H9 (cell line): ENCODE data around the gene USP40. TPM values are rescaled to one million over a fixed set of nuclear protein-coding genes. Genes with fewer than 3 reads are reported as not detected.

Experiments
- DNase-seq: peaks from one replicate; pipeline ENCODE4 v3.0.0-alpha.2; 2017
- H2AFZ ChIP-seq: one replicate; pipeline ENCODE4 v1.6.1; 2013; ENCODE audit warnings: mild to moderate bottlenecking, low read length, control low read depth, moderate library complexity
- H2AK5ac ChIP-seq: 2 replicates; pipeline ENCODE4 v1.6.1; 2013; ENCODE audit warnings: low read length, control low read depth, mixed read lengths; ENCODE audit not compliant: insufficient read length
- H2BK120ac ChIP-seq: one replicate; pipeline ENCODE4 v1.6.1; 2013; ENCODE audit warnings: low read depth, mild to moderate bottlenecking, low read length, control low read depth, inconsistent platforms; ENCODE audit not compliant: poor library complexity, severe bottlenecking
- H2BK12ac ChIP-seq: 2 replicates; pipeline ENCODE4 v1.6.1; 2013; ENCODE audit warnings: low read length, control low read depth, mixed read lengths, low read depth; ENCODE audit not compliant: insufficient read length
- H2BK15ac ChIP-seq: 2 replicates; pipeline ENCODE4 v1.6.1; 2013; ENCODE audit warnings: low read depth, low read length, control low read depth
- H2BK20ac ChIP-seq: one replicate; pipeline ENCODE4 v1.6.1; 2013; ENCODE audit warnings: low read depth, mild to moderate bottlenecking, low read length, control low read depth, inconsistent platforms; ENCODE audit not compliant: poor library complexity, severe bottlenecking
- H2BK5ac ChIP-seq: 2 replicates; pipeline ENCODE4 v1.6.1; 2013; ENCODE audit warnings: low read length, control low read depth, mixed read lengths; ENCODE audit not compliant: insufficient read length
- H3K14ac ChIP-seq: 2 replicates; pipeline ENCODE4 v1.6.1; 2013; ENCODE audit warnings: low read length, control low read depth; ENCODE audit not compliant: insufficient read depth
- H3K18ac ChIP-seq: 2 replicates; pipeline ENCODE4 v1.6.1; 2013; ENCODE audit warnings: low read depth, mild to moderate bottlenecking, mixed read lengths, low read length, control low read depth; ENCODE audit not compliant: insufficient read length
- H3K23ac ChIP-seq: 2 replicates; pipeline ENCODE4 v1.6.1; 2013; ENCODE audit warnings: low read length, control low read depth, mixed read lengths, low read depth; ENCODE audit not compliant: insufficient read length
- H3K23me2 ChIP-seq: 2 replicates; pipeline ENCODE4 v1.6.1; 2013; ENCODE audit warnings: low read depth, mild to moderate bottlenecking, mixed read lengths, low read length, control low read depth; ENCODE audit not compliant: insufficient read length, poor library complexity, severe bottlenecking
- H3K27ac ChIP-seq: 2 replicates; pipeline ENCODE4 v1.5.1; 2013; ENCODE audit warnings: low read length, control low read depth, mixed read lengths, low read depth; ENCODE audit not compliant: insufficient read length
- H3K27me3 ChIP-seq: 2 replicates; pipeline ENCODE4 v1.6.1; 2013; ENCODE audit warnings: low read length, control low read depth, inconsistent platforms; ENCODE audit not compliant: insufficient read depth
- H3K4ac ChIP-seq: 2 replicates; pipeline ENCODE4 v1.6.1; 2013; ENCODE audit warnings: low read depth, mild to moderate bottlenecking, control low read depth, inconsistent platforms, low read length, moderate library complexity
- H3K4me1 ChIP-seq: 2 replicates; pipeline ENCODE4 v1.6.1; 2013; ENCODE audit warnings: low read length, control low read depth, inconsistent platforms; ENCODE audit not compliant: insufficient read depth
- H3K4me2 ChIP-seq: 2 replicates; pipeline ENCODE4 v1.6.1; 2013; ENCODE audit warnings: low read length, control low read depth, mixed read lengths; ENCODE audit not compliant: insufficient read length, insufficient read depth
- H3K56ac ChIP-seq: 2 replicates; pipeline ENCODE4 v1.6.1; 2013; ENCODE audit warnings: low read depth, mild to moderate bottlenecking, mixed read lengths, low read length, control low read depth; ENCODE audit not compliant: insufficient read length
- H3K79me1 ChIP-seq: 2 replicates; pipeline ENCODE4 v1.6.1; 2013; ENCODE audit warnings: low read depth, mild to moderate bottlenecking, moderate library complexity, low read length, control low read depth, inconsistent platforms; ENCODE audit not compliant: insufficient read depth, poor library complexity, severe bottlenecking
- H3K79me2 ChIP-seq: 2 replicates; pipeline ENCODE4 v1.6.1; 2013; ENCODE audit warnings: low read length, control low read depth, inconsistent platforms; ENCODE audit not compliant: insufficient read depth
- H3K9ac ChIP-seq: 2 replicates; pipeline ENCODE4 v1.6.1; 2013; ENCODE audit warnings: low read length, control low read depth, mixed read lengths; ENCODE audit not compliant: insufficient read length; ENCODE audit errors: extremely low read depth
- H3K9me3 ChIP-seq: one replicate; pipeline ENCODE4 v1.6.1; 2013; ENCODE audit warnings: low read depth, low read length, inconsistent platforms; ENCODE audit not compliant: control insufficient read depth
- H3T11ph ChIP-seq: one replicate; pipeline ENCODE4 v1.6.1; 2013; ENCODE audit warnings: mild to moderate bottlenecking, low read length, control low read depth, inconsistent platforms
- H4K20me1 ChIP-seq: one replicate; pipeline ENCODE4 v1.6.1; 2013; ENCODE audit not compliant: control insufficient read depth, insufficient read length, insufficient read depth
- H4K5ac ChIP-seq: 2 replicates; pipeline ENCODE4 v1.6.1; 2013; ENCODE audit warnings: low read depth, mild to moderate bottlenecking, mixed read lengths, low read length, control low read depth; ENCODE audit not compliant: insufficient read length
- H4K8ac ChIP-seq: replicated peaks from 2 replicates; pipeline ENCODE4 v1.6.1; 2013; ENCODE audit warnings: low read length, control low read depth, mixed read lengths, low read depth; ENCODE audit not compliant: insufficient read length
- H4K91ac ChIP-seq: 2 replicates; pipeline ENCODE4 v1.6.1; 2013; ENCODE audit warnings: low read depth, mild to moderate bottlenecking, moderate library complexity, mixed read lengths, low read length, control low read depth; ENCODE audit not compliant: insufficient read length
- H3K27ac Mint-ChIP-seq, 3 experiments: 2 replicates in 2 of 3; 3 replicates in 1 of 3; pipeline ENCODE4 v1.8.0; 2020 to 2021; ENCODE audit warnings: mixed read lengths in 3 of 3, mild to moderate bottlenecking in 1 of 3, moderate library complexity in 1 of 3
- H3K27me3 Mint-ChIP-seq: 2 replicates; pipeline ENCODE4 v1.8.0; 2021; ENCODE audit warnings: low read depth, mild to moderate bottlenecking, moderate library complexity, mixed read lengths
- H3K36me3 Mint-ChIP-seq, 3 experiments: 2 replicates in 2 of 3; 3 replicates in 1 of 3; pipeline ENCODE4 v1.8.0; 2020 to 2021; ENCODE audit warnings: low read depth in 3 of 3, mixed read lengths in 3 of 3; ENCODE audit not compliant: insufficient read depth in 1 of 3
- H3K4me1 Mint-ChIP-seq, 2 experiments: 2 replicates each; pipeline ENCODE4 v1.8.0; 2020; ENCODE audit warnings: mixed read lengths in 2 of 2
- H3K4me3 Mint-ChIP-seq, 2 experiments: 2 replicates in 1 of 2; 3 replicates in 1 of 2; pipeline ENCODE4 v1.8.0; 2020 to 2021; ENCODE audit warnings: mild to moderate bottlenecking in 2 of 2, mixed read lengths in 2 of 2, moderate library complexity in 1 of 2
- H3K9me3 Mint-ChIP-seq, 2 experiments: 2 replicates in 1 of 2; 3 replicates in 1 of 2; pipeline ENCODE4 v1.8.0; 2020; ENCODE audit warnings: mild to moderate bottlenecking in 2 of 2, mixed read lengths in 2 of 2, moderate library complexity in 1 of 2
- CTCF ChIP-seq: fragments of 200-600 bp; sonication (generic); conservative IDR thresholded peaks from 3 replicates; pipeline ENCODE4 v1.8.0; 2021; ENCODE audit warnings: antibody characterized with exemption, mild to moderate bottlenecking
- WGBS: extraction: QIAGEN DNeasy Blood & Tissue Kit; methylation state at CpG from one replicate; pipeline ENCODE4 v1.1.7; 2013; ENCODE audit warnings: missing lambda C conversion rate, low lambda C conversion rate, mixed read lengths; ENCODE audit not compliant: insufficient read length; ENCODE audit errors: extremely low coverage; 5-methylcytosine and 5-hydroxymethylcytosine counted together
- total RNA-seq: library from RNA; stranded (reverse); gene quantifications from 2 replicates; pipeline ENCODE4 v1.2.1, GENCODE V29; 2021

USP40 gene
- total RNA-seq, 1 experiment from 2014 or later: 7.5 TPM

GRCh38 chr2:233532971-233533370 is 33.6 kb downstream of the USP40 start:
- H3K79me1 ChIP-seq: no peaks in the 10 kb centered on the region
- H2BK120ac ChIP-seq: no peak overlapping the region
- WGBS: no CpG with 5 or more reads among the region's 1 CpG
- H3K4me2 ChIP-seq: no peak overlapping the region
- no peaks in the 10 kb centered on the region for H3K4me1 ChIP-seq
- H3K23ac ChIP-seq: no peak overlapping the region
- no peak overlapping the region for H3K14ac ChIP-seq
- no peaks in the 10 kb centered on the region for H3K27me3 ChIP-seq
- H3K9me3 ChIP-seq: no peaks in the 10 kb centered on the region
- Mint-ChIP-seq H3K36me3 (peaks cover 3 to 4% (median 4%) of the 10 kb centered on the region in 3 experiments; a peak in 4 of 7 replicates), H3K4me3 (no peak overlapping the region), H3K27me3 (no peaks in the 10 kb centered on the region), H3K27ac (no peak overlapping the region), H3K9me3 (no peaks in the 10 kb centered on the region; a peak in 1 of 5 replicates), H3K4me1 (peaks cover 2 to 7% of the 10 kb centered on the region in 2 experiments; a peak in 2 of 4 replicates)
- no peak overlapping the region for H3K18ac ChIP-seq
- H3K56ac ChIP-seq: no peak overlapping the region
- no peaks in the 10 kb centered on the region for H3K79me2 ChIP-seq
- H3K27ac ChIP-seq: no peak overlapping the region
- H2BK20ac ChIP-seq: no peak overlapping the region
- no peak overlapping the region for H4K91ac ChIP-seq
- H2AFZ ChIP-seq: no peak overlapping the region
- no peak for DNase-seq
- H4K5ac ChIP-seq: no peak overlapping the region
- no peaks in the 10 kb centered on the region for H4K20me1 ChIP-seq
- no peak overlapping the region for H2AK5ac ChIP-seq
- no peak overlapping the region for H4K8ac ChIP-seq
- H2BK5ac ChIP-seq: no peak overlapping the region
- H2BK15ac ChIP-seq: no peak overlapping the region
- no peak overlapping the region for H3K9ac ChIP-seq
- H3T11ph ChIP-seq: no peak overlapping the region
- no peaks in the 10 kb centered on the region for H3K23me2 ChIP-seq
- no peak overlapping the region for H2BK12ac ChIP-seq
- H3K4ac ChIP-seq: no peak overlapping the region
- no peak for TF ChIP-seq CTCF
